Measurements from ENCODE around the gene RBP3. TPM values are rescaled to one million over a fixed set of nuclear protein-coding genes. Genes with fewer than 3 reads are reported as not detected.

The RBP3 gene
- polyA plus RNA-seq, 1 donor (not counting 4 experiments of a cell fraction or from before 2014, with no cell fraction given), result not detected

- Histone ChIP-seq H3K4me2 (ENCODE audit: control insufficient read depth, extremely low read depth, insufficient read depth, low read depth, low read length) (no peak overlapping the region), H2AFZ (ENCODE audit: control insufficient read depth, low read length) (no peak overlapping the region), H3K36me3 (ENCODE audit: control insufficient read depth in 2 of 2, extremely low read depth in 1 of 2, insufficient read depth in 2 of 2, low read length in 2 of 2) (no peaks in the 10 kb centered on the region), H3K79me2 (ENCODE audit: control insufficient read depth, insufficient read depth, low read length) (no peaks in the 10 kb centered on the region), H3K9me1 (ENCODE audit: control insufficient read depth, extremely low read depth, insufficient read depth, low read length) (no peaks in the 10 kb centered on the region), H3K9me3 (ENCODE audit: control insufficient read depth, low read depth, low read length) (no peaks in the 10 kb centered on the region), H3K27ac (ENCODE audit: control insufficient read depth, insufficient read depth, low read length) (no peak overlapping the region), H3K9ac (ENCODE audit: control insufficient read depth, extremely low read depth, insufficient read depth, low read length) (no peak overlapping the region), H3K4me3 (ENCODE audit: control insufficient read depth in 2 of 3, extremely low read depth in 1 of 3, insufficient read depth in 2 of 3, low read depth in 1 of 3, low read length in 3 of 3) (no peak overlapping the region), H3K4me1 (ENCODE audit: control insufficient read depth, extremely low read depth, insufficient read depth, low read length) (peaks cover 1% of the 10 kb centered on the region), H3K27me3 (ENCODE audit: control insufficient read depth, extremely low read depth, insufficient read depth, low read length) (peaks cover 4% of the 10 kb centered on the region), H4K20me1 (ENCODE audit: control insufficient read depth, extremely low read depth, insufficient read depth, low read length) (no peaks in the 10 kb centered on the region)
- dilution Hi-C loops (cut with MboI; ENCODE audit: extremely low pct_ligation_motif_present, low sequenced_read_pairs), result no loop called here
- TF ChIP-seq EZH2 (IDR thresholded peaks at IDR 0.05; ENCODE audit: low read length) (no peak), CTCF (optimal IDR thresholded peaks at IDR 0.05 in 1 of 3, IDR thresholded peaks at IDR 0.05 in 1 of 3, conservative IDR thresholded peaks at IDR 0.05 in 1 of 3; ENCODE audit: extremely low read depth in 1 of 3, insufficient read depth in 2 of 3, low read length in 3 of 3) (no peak)
- DNase-seq (ENCODE audit: low read depth, low spot score) (no peak), FAIRE-seq (no peak)
Measured at GRCh38 chr10:47378183-47378510, 30.0 kb downstream of the RBP3 start.

- no peaks in the 10 kb centered on the region for H3K9me1 ChIP-seq (ENCODE audit: control insufficient read depth, extremely low read depth, insufficient read depth, low read length)
- no peaks in the 10 kb centered on the region for H4K20me1 ChIP-seq (ENCODE audit: control insufficient read depth, extremely low read depth, insufficient read depth, low read length)
- DNase-seq (ENCODE audit: low read depth, low spot score) (no peak), FAIRE-seq (no peak)
- peaks cover 8% of the 10 kb centered on the region for H3K4me1 ChIP-seq (ENCODE audit: control insufficient read depth, extremely low read depth, insufficient read depth, low read length)
- H3K27me3 ChIP-seq (ENCODE audit: control insufficient read depth, extremely low read depth, insufficient read depth, low read length), result peaks cover 4% of the 10 kb centered on the region
- no peaks in the 10 kb centered on the region for H3K36me3 ChIP-seq (ENCODE audit: control insufficient read depth in 2 of 2, extremely low read depth in 1 of 2, insufficient read depth in 2 of 2, low read length in 2 of 2)
- dilution Hi-C loops (cut with MboI; ENCODE audit: extremely low pct_ligation_motif_present, low sequenced_read_pairs), result no loop called here
- H3K4me2 ChIP-seq (ENCODE audit: control insufficient read depth, extremely low read depth, insufficient read depth, low read depth, low read length), result no peak overlapping the region
- H3K4me3 ChIP-seq (ENCODE audit: control insufficient read depth in 2 of 3, extremely low read depth in 1 of 3, insufficient read depth in 2 of 3, low read depth in 1 of 3, low read length in 3 of 3), result no peak overlapping the region
- no peak overlapping the region for H2AFZ ChIP-seq (ENCODE audit: control insufficient read depth, low read length)
- H3K27ac ChIP-seq (ENCODE audit: control insufficient read depth, insufficient read depth, low read length), result no peak overlapping the region
- H3K9ac ChIP-seq (ENCODE audit: control insufficient read depth, extremely low read depth, insufficient read depth, low read length), result no peak overlapping the region
- no peaks in the 10 kb centered on the region for H3K79me2 ChIP-seq (ENCODE audit: control insufficient read depth, insufficient read depth, low read length)
- no peaks in the 10 kb centered on the region for H3K9me3 ChIP-seq (ENCODE audit: control insufficient read depth, low read depth, low read length)
- no peak for TF ChIP-seq CTCF (optimal IDR thresholded peaks at IDR 0.05 in 1 of 3, IDR thresholded peaks at IDR 0.05 in 1 of 3, conservative IDR thresholded peaks at IDR 0.05 in 1 of 3; ENCODE audit: extremely low read depth in 1 of 3, insufficient read depth in 2 of 3, low read length in 3 of 3)
- TF ChIP-seq EZH2 (IDR thresholded peaks at IDR 0.05; ENCODE audit: low read length), result no peak
Measured at GRCh38 chr10:47378606-47379444, 30.7 kb downstream of the RBP3 start.

All from keratinocyte (primary cell).